HepG2 (cell line): Measurements from ENCODE around the gene KANK3. TPM values are rescaled to one million over a fixed set of nuclear protein-coding genes. Genes with fewer than 3 reads are reported as not detected.

Source experiments
- AHR ChIP-seq: IDR thresholded peaks from 2 replicates; pipeline ENCODE4 v1.6.1; 2018; ENCODE audit warnings: missing genetic modification reagents, missing compliant biosample characterization
- ATF1 ChIP-seq: IDR thresholded peaks from 2 replicates; pipeline ENCODE4 v1.6.1; 2016; ENCODE audit warnings: mild to moderate bottlenecking, control low read depth
- ATF3 ChIP-seq: sonication (generic); formaldehyde crosslinking; IDR thresholded peaks from 2 replicates; pipeline ENCODE4 v1.4.0; 2020; ENCODE audit warnings: missing genetic modification reagents
- HOXA5 ChIP-seq: sonication (generic); formaldehyde crosslinking; IDR thresholded peaks from 2 replicates; pipeline ENCODE4 v1.4.0; 2020; ENCODE audit warnings: missing genetic modification reagents
- JUND ChIP-seq: sonication (generic); formaldehyde crosslinking; IDR thresholded peaks from 2 replicates; pipeline ENCODE4 v1.8.0; 2022; ENCODE audit warnings: mild to moderate bottlenecking, missing genetic modification reagents
- KMT2B ChIP-seq: IDR thresholded peaks from 2 replicates; pipeline ENCODE4 v1.6.1; 2016; ENCODE audit warnings: missing genetic modification reagents, missing compliant biosample characterization
- NFATC3 ChIP-seq: sonication (generic); formaldehyde crosslinking; IDR thresholded peaks from 2 replicates; pipeline ENCODE4 v1.5.1; 2020; ENCODE audit warnings: mild to moderate bottlenecking, missing genetic modification reagents
- PBX2 ChIP-seq: IDR thresholded peaks from 2 replicates; pipeline ENCODE4 v1.6.1; 2016; ENCODE audit warnings: control low read depth
- SOX6 ChIP-seq, 2 experiments: fragments of 450-650 bp in 1 of 2; sonication (generic) in 1 of 2; formaldehyde crosslinking in 1 of 2; IDR thresholded peaks; 2 replicates each; pipeline versions ENCODE4 v1.4.0 to v1.6.1; 2017 to 2020; ENCODE audit warnings: antibody characterized with exemption in 1 of 2, mild to moderate bottlenecking in 1 of 2, missing genetic modification reagents in 1 of 2
- STAT5B ChIP-seq: sonication (generic); formaldehyde crosslinking; IDR thresholded peaks from 2 replicates; pipeline ENCODE4 v1.4.0; 2020; ENCODE audit warnings: missing genetic modification reagents
- XRCC5 ChIP-seq: fragments of 200-400 bp; formaldehyde crosslinking; optimal IDR thresholded peaks from 2 replicates; pipeline ENCODE3; 2017; ENCODE audit warnings: mild to moderate bottlenecking, low read length
- ZBTB1 ChIP-seq: sonication (generic); formaldehyde crosslinking; IDR thresholded peaks from 2 replicates; pipeline ENCODE4 v1.4.0; 2020; ENCODE audit warnings: missing genetic modification reagents, borderline replicate concordance
- ZNF10 ChIP-seq: sonication (generic); formaldehyde crosslinking; IDR thresholded peaks from 2 replicates; pipeline ENCODE4 v1.4.0; 2020; ENCODE audit warnings: mild to moderate bottlenecking, low read depth, missing genetic modification reagents, borderline replicate concordance
- ZNF501 ChIP-seq: sonication (generic); formaldehyde crosslinking; IDR thresholded peaks from 2 replicates; pipeline ENCODE4 v1.5.1; 2020; ENCODE audit warnings: mild to moderate bottlenecking, moderate library complexity, missing genetic modification reagents
- ZNF552 ChIP-seq: sonication (generic); formaldehyde crosslinking; IDR thresholded peaks from 2 replicates; pipeline ENCODE4 v1.9.0; 2022; ENCODE audit warnings: missing genetic modification reagents, mild to moderate bottlenecking, borderline replicate concordance
- ZNF556 ChIP-seq: sonication (generic); formaldehyde crosslinking; IDR thresholded peaks from 2 replicates; pipeline ENCODE4 v1.4.0; 2020; ENCODE audit warnings: mild to moderate bottlenecking, missing genetic modification reagents, borderline replicate concordance
- ZNF749 ChIP-seq: sonication (generic); formaldehyde crosslinking; IDR thresholded peaks from 2 replicates; pipeline ENCODE4 v1.8.0; 2022; ENCODE audit warnings: mild to moderate bottlenecking, missing genetic modification reagents, moderate library complexity, borderline replicate concordance
- ZNF768 ChIP-seq: sonication (generic); formaldehyde crosslinking; IDR thresholded peaks from 2 replicates; pipeline ENCODE4 v1.4.0; 2020; ENCODE audit warnings: missing genetic modification reagents
- ZNF773 ChIP-seq: sonication (generic); formaldehyde crosslinking; IDR thresholded peaks from 2 replicates; pipeline ENCODE4 v1.4.0; 2020; ENCODE audit warnings: missing genetic modification reagents, borderline replicate concordance
- ZSCAN21 ChIP-seq: sonication (generic); formaldehyde crosslinking; IDR thresholded peaks from 2 replicates; pipeline ENCODE4 v1.8.0; 2022; ENCODE audit warnings: mild to moderate bottlenecking, missing genetic modification reagents, moderate library complexity, borderline replicate concordance
- polyA plus RNA-seq, 8 experiments: library from polyadenylated mRNA; depleted of rRNA in 3 of 8; stranded (reverse) in 7 of 8; unstranded in 1 of 8; fragments of >200 nt; fragmentation: Illumina TruSeq in 4 of 8; extraction: Trizol in 4 of 8; gene quantifications; 2 replicates each; pipeline versions ENCODE4 v1.2.1 to v1.2.3, GENCODE V29; 2011 to 2016; ENCODE audit warnings: low read depth in 4 of 8, missing spikeins in 1 of 8, mixed read lengths in 1 of 8; ENCODE audit not compliant: insufficient read depth in 1 of 8
- total RNA-seq, 5 experiments: library from RNA; depleted of rRNA; stranded (reverse); fragments of >200 nt; fragmentation: Illumina TruSeq; extraction: Trizol; gene quantifications; 2 replicates each; pipeline ENCODE4 v1.2.3, GENCODE V29; 2016; ENCODE audit warnings: low read depth in 1 of 5
- TF ChIP-seq, protein P1 (sequence below): sonication (generic); formaldehyde crosslinking; IDR thresholded peaks from 2 replicates; pipeline ENCODE4 v1.5.0; 2020; ENCODE audit warnings: mild to moderate bottlenecking, missing genetic modification reagents, borderline replicate concordance

Gene KANK3
- total and polyA plus RNA-seq, 2 of the 13 experiments (the other 11 are each of a cell fraction or from before 2014, with no cell fraction given), result 0.15 to 0.20 TPM

DNA sequence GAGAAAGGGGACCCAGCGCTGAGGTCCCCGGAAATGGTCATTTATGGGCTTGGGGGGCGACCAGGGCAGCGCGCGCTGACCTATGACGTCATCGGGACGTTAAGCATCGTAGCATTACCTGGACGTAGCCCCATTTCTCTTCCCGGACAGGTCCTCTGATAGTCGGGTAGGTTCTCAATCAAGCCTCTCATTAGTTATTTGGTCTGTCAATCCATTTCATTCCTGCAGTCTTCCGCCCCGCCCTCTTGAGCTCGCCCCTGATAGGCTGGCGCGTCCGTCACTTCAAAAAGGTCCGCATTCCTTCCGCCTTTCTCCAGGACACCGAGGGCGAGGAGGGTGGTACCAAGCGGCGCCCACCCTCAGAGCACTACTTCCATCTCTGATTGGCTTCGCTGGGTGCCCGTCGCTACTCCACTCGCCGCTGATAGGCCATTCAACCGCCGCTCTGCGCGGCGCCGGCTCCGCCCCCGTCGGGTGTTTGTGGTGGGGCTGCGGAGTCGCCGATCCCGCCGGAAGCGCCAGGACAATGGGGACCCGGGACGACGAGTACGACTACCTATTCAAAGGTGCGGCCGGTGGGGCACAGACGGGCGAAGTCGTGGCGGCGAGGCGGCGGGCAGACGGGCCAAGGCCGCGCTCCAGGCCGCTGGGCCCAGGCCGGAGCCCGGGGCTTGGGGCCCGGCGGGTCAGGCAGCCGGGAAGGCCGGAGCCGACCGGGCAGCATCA is 47.0 kb upstream of the KANK3 start, which contains the start of gene RAB11B (continued):
- TF ChIP-seq, protein P1, sequence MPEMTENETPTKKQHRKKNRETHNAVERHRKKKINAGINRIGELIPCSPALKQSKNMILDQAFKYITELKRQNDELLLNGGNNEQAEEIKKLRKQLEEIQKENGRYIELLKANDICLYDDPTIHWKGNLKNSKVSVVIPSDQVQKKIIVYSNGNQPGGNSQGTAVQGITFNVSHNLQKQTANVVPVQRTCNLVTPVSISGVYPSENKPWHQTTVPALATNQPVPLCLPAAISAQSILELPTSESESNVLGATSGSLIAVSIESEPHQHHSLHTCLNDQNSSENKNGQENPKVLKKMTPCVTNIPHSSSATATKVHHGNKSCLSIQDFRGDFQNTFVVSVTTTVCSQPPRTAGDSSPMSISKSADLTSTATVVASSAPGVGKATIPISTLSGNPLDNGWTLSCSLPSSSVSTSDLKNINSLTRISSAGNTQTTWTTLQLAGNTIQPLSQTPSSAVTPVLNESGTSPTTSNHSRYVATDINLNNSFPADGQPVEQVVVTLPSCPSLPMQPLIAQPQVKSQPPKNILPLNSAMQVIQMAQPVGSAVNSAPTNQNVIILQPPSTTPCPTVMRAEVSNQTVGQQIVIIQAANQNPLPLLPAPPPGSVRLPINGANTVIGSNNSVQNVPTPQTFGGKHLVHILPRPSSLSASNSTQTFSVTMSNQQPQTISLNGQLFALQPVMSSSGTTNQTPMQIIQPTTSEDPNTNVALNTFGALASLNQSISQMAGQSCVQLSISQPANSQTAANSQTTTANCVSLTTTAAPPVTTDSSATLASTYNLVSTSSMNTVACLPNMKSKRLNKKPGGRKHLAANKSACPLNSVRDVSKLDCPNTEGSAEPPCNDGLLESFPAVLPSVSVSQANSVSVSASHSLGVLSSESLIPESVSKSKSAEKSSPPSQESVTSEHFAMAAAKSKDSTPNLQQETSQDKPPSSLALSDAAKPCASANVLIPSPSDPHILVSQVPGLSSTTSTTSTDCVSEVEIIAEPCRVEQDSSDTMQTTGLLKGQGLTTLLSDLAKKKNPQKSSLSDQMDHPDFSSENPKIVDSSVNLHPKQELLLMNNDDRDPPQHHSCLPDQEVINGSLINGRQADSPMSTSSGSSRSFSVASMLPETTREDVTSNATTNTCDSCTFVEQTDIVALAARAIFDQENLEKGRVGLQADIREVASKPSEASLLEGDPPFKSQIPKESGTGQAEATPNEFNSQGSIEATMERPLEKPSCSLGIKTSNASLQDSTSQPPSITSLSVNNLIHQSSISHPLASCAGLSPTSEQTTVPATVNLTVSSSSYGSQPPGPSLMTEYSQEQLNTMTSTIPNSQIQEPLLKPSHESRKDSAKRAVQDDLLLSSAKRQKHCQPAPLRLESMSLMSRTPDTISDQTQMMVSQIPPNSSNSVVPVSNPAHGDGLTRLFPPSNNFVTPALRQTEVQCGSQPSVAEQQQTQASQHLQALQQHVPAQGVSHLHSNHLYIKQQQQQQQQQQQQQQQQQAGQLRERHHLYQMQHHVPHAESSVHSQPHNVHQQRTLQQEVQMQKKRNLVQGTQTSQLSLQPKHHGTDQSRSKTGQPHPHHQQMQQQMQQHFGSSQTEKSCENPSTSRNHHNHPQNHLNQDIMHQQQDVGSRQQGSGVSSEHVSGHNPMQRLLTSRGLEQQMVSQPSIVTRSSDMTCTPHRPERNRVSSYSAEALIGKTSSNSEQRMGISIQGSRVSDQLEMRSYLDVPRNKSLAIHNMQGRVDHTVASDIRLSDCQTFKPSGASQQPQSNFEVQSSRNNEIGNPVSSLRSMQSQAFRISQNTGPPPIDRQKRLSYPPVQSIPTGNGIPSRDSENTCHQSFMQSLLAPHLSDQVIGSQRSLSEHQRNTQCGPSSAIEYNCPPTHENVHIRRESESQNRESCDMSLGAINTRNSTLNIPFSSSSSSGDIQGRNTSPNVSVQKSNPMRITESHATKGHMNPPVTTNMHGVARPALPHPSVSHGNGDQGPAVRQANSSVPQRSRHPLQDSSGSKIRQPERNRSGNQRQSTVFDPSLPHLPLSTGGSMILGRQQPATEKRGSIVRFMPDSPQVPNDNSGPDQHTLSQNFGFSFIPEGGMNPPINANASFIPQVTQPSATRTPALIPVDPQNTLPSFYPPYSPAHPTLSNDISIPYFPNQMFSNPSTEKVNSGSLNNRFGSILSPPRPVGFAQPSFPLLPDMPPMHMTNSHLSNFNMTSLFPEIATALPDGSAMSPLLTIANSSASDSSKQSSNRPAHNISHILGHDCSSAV (CRISPR knock-in tag), result no peak
- no peak for TF ChIP-seq HOXA5 (CRISPR knock-in tag)
- TF ChIP-seq ZNF749 (CRISPR knock-in tag), result peak; percentile 77; the same call in 1 of the 2 replicates
- no peak for TF ChIP-seq STAT5B
- no peak for TF ChIP-seq ZNF10 (CRISPR knock-in tag)
- TF ChIP-seq ZNF501, result peak; percentile 29; the same call in 1 of the 2 replicates
- TF ChIP-seq KMT2B, result no peak
- peak; percentile 71 for TF ChIP-seq XRCC5
- TF ChIP-seq ZNF768 (CRISPR knock-in tag), result peak; percentile 53
- TF ChIP-seq ZSCAN21 (CRISPR knock-in tag), result peak; percentile 66; the same call in 1 of the 2 replicates
- TF ChIP-seq ZNF556 (CRISPR knock-in tag), result no peak
- no peak for TF ChIP-seq ZBTB1
- TF ChIP-seq AHR, result no peak
- peak; percentile 99 for TF ChIP-seq PBX2 (CRISPR knock-in tag)
- TF ChIP-seq ZNF773, result 0 out of 2 replicates have a peak, but pooled peaks have one; percentile 42
- peak; percentile 97 for TF ChIP-seq ATF1 (CRISPR knock-in tag)
- TF ChIP-seq ATF3 (CRISPR knock-in tag), result peak; percentile 67
- TF ChIP-seq JUND (CRISPR knock-in tag), result peak; percentile 72
- no peak for TF ChIP-seq ZNF552 (CRISPR knock-in tag)
- no peak for TF ChIP-seq SOX6 (IDR thresholded peaks at IDR 0.05)
- peak; percentile 42 for TF ChIP-seq SOX6 (CRISPR knock-in tag; IDR thresholded peaks at IDR 0.05)
- no peak for TF ChIP-seq NFATC3 (CRISPR knock-in tag)
